IPS DF 19.7 (cell line): Measurements from ENCODE around the gene RHBDL1.

Source experiments
- DNase-seq: peaks from one replicate; pipeline ENCODE4 v3.0.0-alpha.2; 2013; ENCODE audit warnings: low read depth, low spot score

Gene RHBDL1

GRCh38 chr16:636206-637080 lies 39.0 kb upstream of the RHBDL1 start, which contains the start of gene METTL26:
METTL26 (minus strand) TSS chr16:636305; CDS start chr16:636290, 15 bp downstream.
- no peak for DNase-seq

GRCh38 chr16:637081-638018 lies 38.1 kb upstream of the RHBDL1 start:
- no peak for DNase-seq

GRCh38 chr16:638034-638543 lies 37.4 kb upstream of the RHBDL1 start:
- no peak for DNase-seq

- DNase-seq = no peak
Observed at GRCh38 chr16:638836-639235, 36.6 kb upstream of the RHBDL1 start.

GRCh38 chr16:640614-641013 lies 34.9 kb upstream of the RHBDL1 start:
- DNase-seq = no peak

- no peak for DNase-seq
Observed at GRCh38 chr16:641326-642188, 33.9 kb upstream of the RHBDL1 start, which contains the start of gene MCRIP2. MCRIP2 (plus strand) TSS chr16:641828; CDS start chr16:641992, 164 bp downstream.

- no peak for DNase-seq
Observed at GRCh38 chr16:642189-643049, 33.1 kb upstream of the RHBDL1 start.

GRCh38 chr16:643050-643368 lies 32.5 kb upstream of the RHBDL1 start:
- DNase-seq = no peak

- no peak for DNase-seq
Observed at GRCh38 chr16:644556-644955, 30.9 kb upstream of the RHBDL1 start.

- DNase-seq = no peak
Observed at GRCh38 chr16:645852-646678, 29.4 kb upstream of the RHBDL1 start.

- no peak for DNase-seq
Observed at GRCh38 chr16:646679-647172, 28.7 kb upstream of the RHBDL1 start.

GRCh38 chr16:647173-647902 lies 28.1 kb upstream of the RHBDL1 start:
- no peak for DNase-seq

- no peak for DNase-seq
Observed at GRCh38 chr16:648071-648780, 27.2 kb upstream of the RHBDL1 start.

- no peak for DNase-seq
Observed at GRCh38 chr16:648781-649589, 26.5 kb upstream of the RHBDL1 start, which contains the start of gene WDR90. WDR90 (plus strand) TSS chr16:649365; CDS start chr16:649417, 52 bp downstream.

- no peak for DNase-seq
Observed at GRCh38 chr16:649631-650030, 25.8 kb upstream of the RHBDL1 start.

- DNase-seq = no peak
Observed at GRCh38 chr16:651844-652243, 23.6 kb upstream of the RHBDL1 start.
